22Rv1 (cell line): ENCODE measurements around the gene LSP1.
A peak's percentile ranks its signal among the peaks of the same experiment; 100 is the strongest.

Source experiments
- H3K27ac ChIP-seq: fragments of 450-650 bp; 2 replicates; pipeline ENCODE4 v1.5.1; 2017
- ZFX ChIP-seq: fragments of 450-650 bp; IDR thresholded peaks from 2 replicates; pipeline ENCODE4 v1.6.1; 2017; ENCODE audit warnings: antibody characterized with exemption, borderline replicate concordance
- TF ChIP-seq, protein P1 (sequence below): fragments of 450-650 bp; IDR thresholded peaks from 2 replicates; pipeline ENCODE4 v1.5.1; 2017; ENCODE audit warnings: mild to moderate bottlenecking

The LSP1 gene

DNA sequence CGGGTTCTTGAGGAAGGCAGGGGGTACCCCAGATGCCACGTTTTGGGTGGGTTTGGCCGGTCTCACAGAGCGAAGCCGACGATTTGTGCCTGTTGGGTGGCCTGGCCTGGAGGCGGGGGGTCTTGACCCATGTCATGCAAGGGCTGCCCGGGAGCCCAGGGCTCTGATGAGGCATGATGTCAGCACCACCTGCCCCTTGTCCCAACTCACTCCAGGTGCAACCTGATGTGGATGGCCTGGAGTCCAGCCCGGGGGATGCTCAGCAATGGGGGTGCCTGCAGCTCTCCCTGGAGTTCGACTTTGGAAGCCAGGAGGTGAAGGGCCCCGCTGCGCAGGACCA, 17.2 kb upstream of the LSP1 start:
- no peak overlapping the region for H3K27ac ChIP-seq
- TF ChIP-seq, protein P1, sequence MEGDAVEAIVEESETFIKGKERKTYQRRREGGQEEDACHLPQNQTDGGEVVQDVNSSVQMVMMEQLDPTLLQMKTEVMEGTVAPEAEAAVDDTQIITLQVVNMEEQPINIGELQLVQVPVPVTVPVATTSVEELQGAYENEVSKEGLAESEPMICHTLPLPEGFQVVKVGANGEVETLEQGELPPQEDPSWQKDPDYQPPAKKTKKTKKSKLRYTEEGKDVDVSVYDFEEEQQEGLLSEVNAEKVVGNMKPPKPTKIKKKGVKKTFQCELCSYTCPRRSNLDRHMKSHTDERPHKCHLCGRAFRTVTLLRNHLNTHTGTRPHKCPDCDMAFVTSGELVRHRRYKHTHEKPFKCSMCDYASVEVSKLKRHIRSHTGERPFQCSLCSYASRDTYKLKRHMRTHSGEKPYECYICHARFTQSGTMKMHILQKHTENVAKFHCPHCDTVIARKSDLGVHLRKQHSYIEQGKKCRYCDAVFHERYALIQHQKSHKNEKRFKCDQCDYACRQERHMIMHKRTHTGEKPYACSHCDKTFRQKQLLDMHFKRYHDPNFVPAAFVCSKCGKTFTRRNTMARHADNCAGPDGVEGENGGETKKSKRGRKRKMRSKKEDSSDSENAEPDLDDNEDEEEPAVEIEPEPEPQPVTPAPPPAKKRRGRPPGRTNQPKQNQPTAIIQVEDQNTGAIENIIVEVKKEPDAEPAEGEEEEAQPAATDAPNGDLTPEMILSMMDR: no peak

DNA sequence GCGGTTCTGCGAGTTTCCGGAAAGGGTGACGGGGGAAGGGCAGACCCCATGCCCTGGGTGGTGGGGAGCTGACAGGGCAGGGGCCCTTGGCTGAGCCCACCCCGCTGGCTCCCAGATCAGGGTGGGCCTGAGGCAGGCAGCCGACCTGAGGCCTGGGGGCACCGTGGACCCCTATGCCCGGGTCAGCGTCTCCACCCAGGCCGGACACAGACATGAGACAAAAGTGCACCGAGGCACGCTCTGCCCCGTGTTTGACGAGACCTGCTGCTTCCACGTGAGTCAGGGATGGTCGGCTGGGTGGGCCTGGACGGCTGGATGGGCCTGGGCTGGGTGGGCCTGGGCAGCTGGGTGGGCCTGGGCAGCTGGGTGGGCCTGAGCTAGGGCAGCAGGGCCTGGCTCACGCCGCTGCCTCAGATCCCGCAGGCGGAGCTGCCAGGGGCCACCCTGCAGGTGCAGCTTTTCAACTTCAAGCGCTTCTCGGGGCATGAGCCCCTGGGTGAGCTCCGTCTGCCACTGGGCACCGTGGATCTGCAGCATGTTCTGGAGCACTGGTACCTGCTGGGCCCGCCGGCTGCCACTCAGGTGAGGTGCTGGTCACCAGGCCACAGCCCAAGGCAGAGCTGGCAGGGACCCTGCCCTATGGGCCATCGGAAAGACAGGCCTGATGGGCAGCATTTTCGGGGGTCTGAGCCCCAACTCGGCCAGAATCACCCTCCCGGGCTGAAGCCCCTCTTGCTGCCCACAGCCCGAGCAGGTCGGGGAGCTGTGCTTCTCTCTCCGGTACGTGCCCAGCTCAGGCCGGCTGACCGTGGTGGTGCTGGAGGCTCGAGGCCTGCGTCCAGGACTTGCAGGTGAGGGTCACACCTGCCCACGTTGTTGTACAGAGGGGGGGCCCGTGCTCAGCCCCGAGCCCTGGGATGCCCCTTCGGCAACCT, 16.6 kb upstream of the LSP1 start:
- no peak for TF ChIP-seq ZFX
- TF ChIP-seq, protein P1: no peak
- no peak overlapping the region for H3K27ac ChIP-seq

DNA sequence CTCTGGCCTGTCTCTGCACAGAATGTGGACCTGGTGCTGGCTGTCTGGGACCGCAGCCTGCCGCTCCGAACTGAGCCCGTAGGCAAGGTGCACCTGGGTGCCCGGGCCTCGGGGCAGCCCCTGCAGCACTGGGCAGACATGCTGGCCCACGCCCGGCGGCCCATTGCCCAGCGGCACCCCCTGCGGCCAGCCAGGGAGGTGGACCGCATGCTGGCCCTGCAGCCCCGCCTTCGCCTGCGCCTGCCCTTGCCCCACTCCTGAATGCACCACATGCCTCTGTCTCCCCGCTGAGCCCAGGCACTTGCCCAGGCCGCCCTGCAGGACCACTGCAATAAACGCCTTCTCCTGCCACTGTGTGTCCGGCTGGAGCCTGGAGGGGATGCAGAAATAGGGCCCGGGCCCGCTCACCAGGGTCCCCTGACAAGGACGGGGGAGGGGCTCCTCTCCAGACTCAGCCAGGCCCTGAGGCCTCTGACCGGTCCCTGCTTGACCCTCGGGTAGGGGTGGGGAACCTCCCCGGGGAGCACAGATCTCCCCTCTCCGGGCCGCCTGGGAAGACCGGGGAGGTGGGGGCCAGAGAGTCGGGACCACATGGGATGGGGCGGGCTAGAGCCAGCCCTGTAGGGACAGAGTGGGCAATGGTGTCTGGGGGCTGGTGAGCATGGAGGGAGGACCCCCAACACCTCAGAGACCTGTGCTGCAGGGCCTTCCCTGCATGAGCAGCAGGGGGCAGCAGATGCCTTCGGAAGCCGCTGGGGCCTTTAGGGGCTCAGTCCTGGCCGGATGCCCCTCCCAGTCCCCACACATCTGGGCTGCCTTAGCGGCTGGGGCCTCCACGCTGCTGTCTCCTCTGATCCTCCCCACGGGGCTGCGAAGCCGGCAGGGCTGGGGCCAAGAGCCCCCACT, 15.5 kb upstream of the LSP1 start:
- H3K27ac ChIP-seq: no peak overlapping the region
- TF ChIP-seq ZFX: no peak
- TF ChIP-seq, protein P1: peak; percentile 84

DNA sequence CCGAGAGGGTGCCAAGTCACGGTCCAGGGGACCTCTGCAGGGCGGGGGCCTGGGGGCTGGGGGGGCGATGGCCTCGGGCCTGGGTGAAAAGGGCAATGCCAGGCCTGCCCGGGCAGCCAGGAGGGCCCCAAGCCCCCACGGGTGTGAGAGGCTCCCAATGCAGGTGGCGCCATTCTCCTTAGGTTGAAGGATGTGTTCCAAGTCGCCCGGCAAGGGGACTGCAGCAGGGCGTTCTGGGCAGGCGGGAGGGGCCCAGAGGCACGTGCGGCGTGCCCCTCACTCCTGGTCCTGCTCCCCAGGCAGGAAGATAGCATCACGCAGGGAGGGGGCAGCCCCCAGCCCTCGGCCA, 14.8 kb upstream of the LSP1 start:
- no peak overlapping the region for H3K27ac ChIP-seq
- TF ChIP-seq, protein P1: peak; percentile 67
- no peak for TF ChIP-seq ZFX

DNA sequence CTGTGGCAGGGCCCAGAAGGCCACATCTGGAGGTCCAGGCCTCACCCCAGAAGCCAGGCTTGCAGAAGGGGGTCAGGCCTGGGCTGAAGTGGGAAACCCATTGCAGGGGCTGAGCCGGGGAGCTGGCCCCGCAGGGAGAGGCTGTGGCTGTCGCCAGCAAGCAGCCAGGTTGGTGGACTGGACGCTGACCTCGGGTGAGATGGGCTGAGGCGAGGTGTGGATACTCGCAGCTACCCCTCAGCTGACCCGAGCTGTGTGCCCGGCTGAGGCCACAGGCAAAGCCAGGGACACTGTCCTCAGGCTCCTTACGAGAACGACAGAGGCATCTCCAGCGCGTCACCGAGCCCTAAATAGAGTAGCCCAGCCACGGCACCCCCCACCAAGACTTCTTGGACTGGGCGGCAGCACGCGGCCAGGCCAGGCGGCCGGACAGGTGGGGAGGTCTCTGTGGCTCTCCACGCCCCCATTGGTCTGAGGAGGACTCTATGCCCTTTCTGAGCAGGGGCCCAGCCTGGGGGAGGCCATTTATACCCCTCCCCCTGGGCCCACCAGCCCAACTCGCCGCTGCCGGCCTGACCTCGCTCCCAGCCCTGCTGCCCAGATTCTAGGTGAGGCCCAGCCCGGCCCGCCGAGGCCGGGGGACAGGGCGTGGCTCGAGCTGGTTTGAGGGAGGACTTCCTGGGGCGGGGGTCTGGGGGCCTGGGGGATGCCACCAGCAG, 14.3 kb upstream of the LSP1 start, which contains the start of gene TNNI2:
TNNI2 (plus strand) TSS at position 556 of the 719 bp plus-strand sequence. CDS start 716 bp downstream, outside the sequence.
- no peak within 1 kb of the TSS for H3K27ac ChIP-seq
- TF ChIP-seq ZFX: no peak
- TF ChIP-seq, protein P1: no peak

DNA sequence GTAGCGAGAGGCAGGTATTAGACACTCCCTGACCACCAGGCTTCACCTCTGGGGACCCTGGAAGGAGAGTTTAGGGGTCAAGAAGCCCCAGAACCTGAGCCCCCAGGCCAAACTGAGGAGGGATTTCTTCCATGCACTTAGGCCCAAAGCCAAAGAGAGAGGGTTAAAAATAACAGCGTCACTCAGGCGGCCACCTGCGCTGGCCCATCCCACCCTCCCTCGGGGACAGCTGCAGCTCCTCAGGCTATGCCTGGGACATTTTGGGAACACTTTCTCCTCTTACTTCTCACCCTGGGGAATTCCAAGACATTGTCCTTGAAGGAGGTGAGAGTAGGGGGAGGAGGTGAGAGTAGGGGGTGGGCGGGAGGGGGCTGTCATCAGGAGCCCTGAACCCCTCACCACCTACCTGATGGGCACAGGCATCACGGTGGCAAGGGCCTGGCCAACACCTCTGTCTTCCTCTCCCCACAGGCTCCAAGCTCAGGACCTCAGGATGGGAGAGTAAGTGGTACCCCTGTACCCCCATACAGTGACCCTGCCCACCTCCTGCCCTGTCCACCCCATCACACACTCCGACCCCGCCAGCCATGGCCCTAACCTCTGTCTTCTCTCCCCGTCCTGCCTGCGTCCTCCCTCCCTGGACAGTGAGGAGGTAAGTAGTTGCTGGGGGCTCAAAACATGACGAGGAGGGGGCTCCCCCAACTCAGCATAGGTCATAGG, 13.5 kb upstream of the LSP1 start:
- no peak for TF ChIP-seq ZFX
- TF ChIP-seq, protein P1: no peak
- H3K27ac ChIP-seq: no peak overlapping the region
